ENCODE data around the gene CDC42. TPM values are rescaled to one million over a fixed set of nuclear protein-coding genes. Genes with fewer than 3 reads are reported as not detected.
A peak's percentile ranks its signal among the peaks of the same experiment; 100 is the strongest.

The CDC42 gene
- total and polyA plus RNA-seq, 9 of the 15 experiments (the other 6 are each of a cell fraction or from before 2014, with no cell fraction given), result 186 to 398 (median 325) TPM

DNA sequence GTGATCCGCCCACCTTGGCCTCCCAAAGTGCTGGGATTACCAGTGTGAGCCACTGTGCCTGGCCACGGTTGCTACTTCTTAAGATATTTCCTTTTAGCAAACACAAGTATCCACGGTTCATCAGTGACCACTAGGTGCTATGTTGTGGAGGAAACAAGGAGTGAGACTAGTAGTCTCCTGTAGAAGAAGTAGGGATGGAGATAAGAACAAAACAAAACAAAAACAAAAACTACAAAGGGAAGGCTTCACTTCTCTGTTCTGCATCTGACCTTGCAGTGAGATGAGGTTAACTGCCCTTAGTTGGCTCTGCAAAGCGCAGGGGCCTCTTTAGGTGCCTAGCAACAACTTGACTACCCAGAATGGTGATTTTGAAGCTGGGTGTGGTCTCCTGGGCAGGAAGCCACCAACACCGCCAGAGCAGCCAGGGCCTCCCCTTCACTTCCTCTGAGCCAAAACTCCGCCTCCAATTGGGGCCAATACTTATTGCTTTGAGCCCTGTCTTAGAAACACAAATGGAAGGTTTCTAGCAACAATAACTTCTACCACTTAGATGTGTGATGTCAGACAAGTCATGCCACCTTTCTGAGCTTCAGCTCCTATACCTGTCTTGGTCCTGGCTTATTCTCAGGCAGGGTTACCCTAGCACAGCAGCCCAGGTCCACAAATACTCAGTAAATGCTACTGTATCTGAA lies 12.8 kb upstream of the CDC42 start (continued):
- TF ChIP-seq, protein P1, sequence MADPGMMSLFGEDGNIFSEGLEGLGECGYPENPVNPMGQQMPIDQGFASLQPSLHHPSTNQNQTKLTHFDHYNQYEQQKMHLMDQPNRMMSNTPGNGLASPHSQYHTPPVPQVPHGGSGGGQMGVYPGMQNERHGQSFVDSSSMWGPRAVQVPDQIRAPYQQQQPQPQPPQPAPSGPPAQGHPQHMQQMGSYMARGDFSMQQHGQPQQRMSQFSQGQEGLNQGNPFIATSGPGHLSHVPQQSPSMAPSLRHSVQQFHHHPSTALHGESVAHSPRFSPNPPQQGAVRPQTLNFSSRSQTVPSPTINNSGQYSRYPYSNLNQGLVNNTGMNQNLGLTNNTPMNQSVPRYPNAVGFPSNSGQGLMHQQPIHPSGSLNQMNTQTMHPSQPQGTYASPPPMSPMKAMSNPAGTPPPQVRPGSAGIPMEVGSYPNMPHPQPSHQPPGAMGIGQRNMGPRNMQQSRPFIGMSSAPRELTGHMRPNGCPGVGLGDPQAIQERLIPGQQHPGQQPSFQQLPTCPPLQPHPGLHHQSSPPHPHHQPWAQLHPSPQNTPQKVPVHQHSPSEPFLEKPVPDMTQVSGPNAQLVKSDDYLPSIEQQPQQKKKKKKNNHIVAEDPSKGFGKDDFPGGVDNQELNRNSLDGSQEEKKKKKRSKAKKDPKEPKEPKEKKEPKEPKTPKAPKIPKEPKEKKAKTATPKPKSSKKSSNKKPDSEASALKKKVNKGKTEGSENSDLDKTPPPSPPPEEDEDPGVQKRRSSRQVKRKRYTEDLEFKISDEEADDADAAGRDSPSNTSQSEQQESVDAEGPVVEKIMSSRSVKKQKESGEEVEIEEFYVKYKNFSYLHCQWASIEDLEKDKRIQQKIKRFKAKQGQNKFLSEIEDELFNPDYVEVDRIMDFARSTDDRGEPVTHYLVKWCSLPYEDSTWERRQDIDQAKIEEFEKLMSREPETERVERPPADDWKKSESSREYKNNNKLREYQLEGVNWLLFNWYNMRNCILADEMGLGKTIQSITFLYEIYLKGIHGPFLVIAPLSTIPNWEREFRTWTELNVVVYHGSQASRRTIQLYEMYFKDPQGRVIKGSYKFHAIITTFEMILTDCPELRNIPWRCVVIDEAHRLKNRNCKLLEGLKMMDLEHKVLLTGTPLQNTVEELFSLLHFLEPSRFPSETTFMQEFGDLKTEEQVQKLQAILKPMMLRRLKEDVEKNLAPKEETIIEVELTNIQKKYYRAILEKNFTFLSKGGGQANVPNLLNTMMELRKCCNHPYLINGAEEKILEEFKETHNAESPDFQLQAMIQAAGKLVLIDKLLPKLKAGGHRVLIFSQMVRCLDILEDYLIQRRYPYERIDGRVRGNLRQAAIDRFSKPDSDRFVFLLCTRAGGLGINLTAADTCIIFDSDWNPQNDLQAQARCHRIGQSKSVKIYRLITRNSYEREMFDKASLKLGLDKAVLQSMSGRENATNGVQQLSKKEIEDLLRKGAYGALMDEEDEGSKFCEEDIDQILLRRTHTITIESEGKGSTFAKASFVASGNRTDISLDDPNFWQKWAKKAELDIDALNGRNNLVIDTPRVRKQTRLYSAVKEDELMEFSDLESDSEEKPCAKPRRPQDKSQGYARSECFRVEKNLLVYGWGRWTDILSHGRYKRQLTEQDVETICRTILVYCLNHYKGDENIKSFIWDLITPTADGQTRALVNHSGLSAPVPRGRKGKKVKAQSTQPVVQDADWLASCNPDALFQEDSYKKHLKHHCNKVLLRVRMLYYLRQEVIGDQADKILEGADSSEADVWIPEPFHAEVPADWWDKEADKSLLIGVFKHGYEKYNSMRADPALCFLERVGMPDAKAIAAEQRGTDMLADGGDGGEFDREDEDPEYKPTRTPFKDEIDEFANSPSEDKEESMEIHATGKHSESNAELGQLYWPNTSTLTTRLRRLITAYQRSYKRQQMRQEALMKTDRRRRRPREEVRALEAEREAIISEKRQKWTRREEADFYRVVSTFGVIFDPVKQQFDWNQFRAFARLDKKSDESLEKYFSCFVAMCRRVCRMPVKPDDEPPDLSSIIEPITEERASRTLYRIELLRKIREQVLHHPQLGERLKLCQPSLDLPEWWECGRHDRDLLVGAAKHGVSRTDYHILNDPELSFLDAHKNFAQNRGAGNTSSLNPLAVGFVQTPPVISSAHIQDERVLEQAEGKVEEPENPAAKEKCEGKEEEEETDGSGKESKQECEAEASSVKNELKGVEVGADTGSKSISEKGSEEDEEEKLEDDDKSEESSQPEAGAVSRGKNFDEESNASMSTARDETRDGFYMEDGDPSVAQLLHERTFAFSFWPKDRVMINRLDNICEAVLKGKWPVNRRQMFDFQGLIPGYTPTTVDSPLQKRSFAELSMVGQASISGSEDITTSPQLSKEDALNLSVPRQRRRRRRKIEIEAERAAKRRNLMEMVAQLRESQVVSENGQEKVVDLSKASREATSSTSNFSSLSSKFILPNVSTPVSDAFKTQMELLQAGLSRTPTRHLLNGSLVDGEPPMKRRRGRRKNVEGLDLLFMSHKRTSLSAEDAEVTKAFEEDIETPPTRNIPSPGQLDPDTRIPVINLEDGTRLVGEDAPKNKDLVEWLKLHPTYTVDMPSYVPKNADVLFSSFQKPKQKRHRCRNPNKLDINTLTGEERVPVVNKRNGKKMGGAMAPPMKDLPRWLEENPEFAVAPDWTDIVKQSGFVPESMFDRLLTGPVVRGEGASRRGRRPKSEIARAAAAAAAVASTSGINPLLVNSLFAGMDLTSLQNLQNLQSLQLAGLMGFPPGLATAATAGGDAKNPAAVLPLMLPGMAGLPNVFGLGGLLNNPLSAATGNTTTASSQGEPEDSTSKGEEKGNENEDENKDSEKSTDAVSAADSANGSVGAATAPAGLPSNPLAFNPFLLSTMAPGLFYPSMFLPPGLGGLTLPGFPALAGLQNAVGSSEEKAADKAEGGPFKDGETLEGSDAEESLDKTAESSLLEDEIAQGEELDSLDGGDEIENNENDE (IDR thresholded peaks at IDR 0.05; ENCODE audit: low read depth, low read length), result no peak
- 0 out of 2 replicates have a peak, but pooled peaks have one; percentile 37 for TF ChIP-seq SMAD3 (CRISPR knock-in tag; conservative IDR thresholded peaks at IDR 0.05)
- TF ChIP-seq, protein P2, sequence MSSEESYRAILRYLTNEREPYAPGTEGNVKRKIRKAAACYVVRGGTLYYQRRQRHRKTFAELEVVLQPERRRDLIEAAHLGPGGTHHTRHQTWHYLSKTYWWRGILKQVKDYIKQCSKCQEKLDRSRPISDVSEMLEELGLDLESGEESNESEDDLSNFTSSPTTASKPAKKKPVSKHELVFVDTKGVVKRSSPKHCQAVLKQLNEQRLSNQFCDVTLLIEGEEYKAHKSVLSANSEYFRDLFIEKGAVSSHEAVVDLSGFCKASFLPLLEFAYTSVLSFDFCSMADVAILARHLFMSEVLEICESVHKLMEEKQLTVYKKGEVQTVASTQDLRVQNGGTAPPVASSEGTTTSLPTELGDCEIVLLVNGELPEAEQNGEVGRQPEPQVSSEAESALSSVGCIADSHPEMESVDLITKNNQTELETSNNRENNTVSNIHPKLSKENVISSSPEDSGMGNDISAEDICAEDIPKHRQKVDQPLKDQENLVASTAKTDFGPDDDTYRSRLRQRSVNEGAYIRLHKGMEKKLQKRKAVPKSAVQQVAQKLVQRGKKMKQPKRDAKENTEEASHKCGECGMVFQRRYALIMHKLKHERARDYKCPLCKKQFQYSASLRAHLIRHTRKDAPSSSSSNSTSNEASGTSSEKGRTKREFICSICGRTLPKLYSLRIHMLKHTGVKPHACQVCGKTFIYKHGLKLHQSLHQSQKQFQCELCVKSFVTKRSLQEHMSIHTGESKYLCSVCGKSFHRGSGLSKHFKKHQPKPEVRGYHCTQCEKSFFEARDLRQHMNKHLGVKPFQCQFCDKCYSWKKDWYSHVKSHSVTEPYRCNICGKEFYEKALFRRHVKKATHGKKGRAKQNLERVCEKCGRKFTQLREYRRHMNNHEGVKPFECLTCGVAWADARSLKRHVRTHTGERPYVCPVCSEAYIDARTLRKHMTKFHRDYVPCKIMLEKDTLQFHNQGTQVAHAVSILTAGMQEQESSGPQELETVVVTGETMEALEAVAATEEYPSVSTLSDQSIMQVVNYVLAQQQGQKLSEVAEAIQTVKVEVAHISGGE (CRISPR knock-in tag; IDR thresholded peaks at IDR 0.05), result 0 out of 6 replicates have a peak, but pooled peaks of 1 of the 3 experiments have one; percentile 25
- no peak for TF ChIP-seq ZNF764 (CRISPR knock-in tag; IDR thresholded peaks at IDR 0.05; ENCODE audit: low read depth)
- no peak for TF ChIP-seq MXI1 (IDR thresholded peaks at IDR 0.05; ENCODE audit: low read depth, low read length)
- no peak for TF ChIP-seq RFX7 (CRISPR knock-in tag; IDR thresholded peaks at IDR 0.05)
- TF ChIP-seq ZNF41 (CRISPR knock-in tag; conservative IDR thresholded peaks at IDR 0.05), result no peak
- TF ChIP-seq, protein P3, sequence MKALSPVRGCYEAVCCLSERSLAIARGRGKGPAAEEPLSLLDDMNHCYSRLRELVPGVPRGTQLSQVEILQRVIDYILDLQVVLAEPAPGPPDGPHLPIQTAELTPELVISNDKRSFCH (CRISPR knock-in tag; IDR thresholded peaks at IDR 0.05), result 0 out of 2 replicates have a peak, but pooled peaks have one; percentile 25
- TF ChIP-seq, protein P3 (tag; IDR thresholded peaks at IDR 0.05), result no peak; the same call in 1 of the 2 replicates
- no peak for TF ChIP-seq NCOA1 (IDR thresholded peaks at IDR 0.05; ENCODE audit: low read depth)
- TF ChIP-seq ZNF239 (CRISPR knock-in tag; IDR thresholded peaks at IDR 0.05), result 0 out of 2 replicates have a peak, but pooled peaks have one; percentile 12
- TF ChIP-seq ASH1L (IDR thresholded peaks at IDR 0.05; ENCODE audit: borderline replicate concordance, low read depth, partially characterized antibody), result no peak
